ENCODE data around the gene AFF4. TPM values are rescaled to one million over a fixed set of nuclear protein-coding genes. Genes with fewer than 3 reads are reported as not detected.

AFF4 gene
- total and polyA plus RNA-seq, 9 of the 15 experiments (the other 6 are each of a cell fraction or from before 2014, with no cell fraction given): 1.7 to 25.8 (median 17.9) TPM

DNA sequence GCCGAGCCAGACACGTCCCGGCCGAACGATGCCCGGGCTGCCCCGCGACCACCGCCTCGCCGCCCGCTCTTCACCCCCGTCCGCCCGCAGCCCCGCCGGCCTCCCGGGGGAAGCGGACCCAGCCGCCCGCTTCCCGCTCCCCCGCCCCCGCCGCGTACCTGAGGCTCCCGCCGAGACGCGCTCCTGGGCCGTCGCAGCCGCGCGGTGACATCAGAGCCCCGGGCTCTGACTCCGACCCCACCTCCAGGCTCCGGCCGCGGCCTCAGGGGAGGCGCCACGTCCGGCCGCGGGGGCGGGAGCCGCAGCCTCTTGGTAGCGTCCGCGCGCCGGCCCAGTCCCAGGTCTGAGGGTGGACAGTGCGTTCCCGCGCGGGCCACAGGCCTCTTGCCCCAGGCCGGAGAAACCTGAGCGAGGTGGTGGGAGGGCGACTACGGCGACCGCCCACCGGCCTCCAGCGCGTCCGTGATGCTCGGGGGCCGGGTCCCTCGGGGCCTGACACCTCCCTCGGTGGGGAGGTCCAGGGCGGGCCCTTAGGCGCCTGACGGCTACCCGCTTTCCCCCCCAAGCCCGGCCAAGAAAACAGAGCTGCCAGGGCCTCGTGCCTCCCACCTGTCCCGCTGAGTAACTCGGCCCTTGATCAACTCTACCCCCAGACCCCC is 132.9 kb downstream of the AFF4 start, which contains the start of gene SHROOM1:
Gene SHROOM1 (minus strand): TSS at position 212 of the 659 bp plus-strand sequence. CDS start 4,507 bp downstream, outside the sequence.
- DNase-seq (ENCODE audit: extremely low read depth in 1 of 4, low spot score in 3 of 4): peak; percentile 90 to 92 (median 91)
- Histone ChIP-seq H3K27ac (ENCODE audit: extremely low read depth, low read depth, low read length) (peak within 1 kb of the TSS; percentile 92), H3K27me3 (ENCODE audit: control insufficient read depth in 2 of 2, insufficient read depth in 2 of 2, low read length in 2 of 2) (no peaks in the 10 kb centered on the region)
- TF ChIP-seq SMAD3 (CRISPR knock-in tag; conservative IDR thresholded peaks at IDR 0.05) (no peak), EP400 (IDR thresholded peaks at IDR 0.05) (peak; percentile 54; the same call in 1 of the 2 replicates), ZNF41 (CRISPR knock-in tag; conservative IDR thresholded peaks at IDR 0.05) (no peak), ZNF436 (CRISPR knock-in tag; IDR thresholded peaks at IDR 0.05) (no peak), GTF2A2 (tag; IDR thresholded peaks at IDR 0.05) (no peak), ZEB2 (IDR thresholded peaks at IDR 0.05) (no peak), ZC3H4 (CRISPR knock-in tag; IDR thresholded peaks at IDR 0.05; ENCODE audit: borderline replicate concordance) (no peak), CREBBP (IDR thresholded peaks at IDR 0.05; ENCODE audit: low read depth, low read length) (no peak), STAG1 (CRISPR knock-in tag; IDR thresholded peaks at IDR 0.05; ENCODE audit: borderline replicate concordance) (no peak), TOE1 (IDR thresholded peaks at IDR 0.05; ENCODE audit: borderline replicate concordance) (no peak), TOE1 (CRISPR knock-in tag; IDR thresholded peaks at IDR 0.05; ENCODE audit: borderline replicate concordance, low read depth) (peak; percentile 11; the same call in 1 of the 2 replicates), ZNF583 (CRISPR knock-in tag; IDR thresholded peaks at IDR 0.05) (no peak), ZNF449 (CRISPR knock-in tag; IDR thresholded peaks at IDR 0.05) (no peak), TAF9B (IDR thresholded peaks at IDR 0.05; ENCODE audit: partially characterized antibody) (no peak), U2AF1 (optimal IDR thresholded peaks at IDR 0.05; ENCODE audit: low read depth, low read length) (no peak), FOS (IDR thresholded peaks at IDR 0.05; ENCODE audit: extremely low read depth, insufficient read length) (no peak)
- TF ChIP-seq, protein P1, sequence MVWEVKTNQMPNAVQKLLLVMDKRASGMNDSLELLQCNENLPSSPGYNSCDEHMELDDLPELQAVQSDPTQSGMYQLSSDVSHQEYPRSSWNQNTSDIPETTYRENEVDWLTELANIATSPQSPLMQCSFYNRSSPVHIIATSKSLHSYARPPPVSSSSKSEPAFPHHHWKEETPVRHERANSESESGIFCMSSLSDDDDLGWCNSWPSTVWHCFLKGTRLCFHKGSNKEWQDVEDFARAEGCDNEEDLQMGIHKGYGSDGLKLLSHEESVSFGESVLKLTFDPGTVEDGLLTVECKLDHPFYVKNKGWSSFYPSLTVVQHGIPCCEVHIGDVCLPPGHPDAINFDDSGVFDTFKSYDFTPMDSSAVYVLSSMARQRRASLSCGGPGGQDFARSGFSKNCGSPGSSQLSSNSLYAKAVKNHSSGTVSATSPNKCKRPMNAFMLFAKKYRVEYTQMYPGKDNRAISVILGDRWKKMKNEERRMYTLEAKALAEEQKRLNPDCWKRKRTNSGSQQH (CRISPR knock-in tag; IDR thresholded peaks at IDR 0.05): no peak
- TF ChIP-seq, protein P2, sequence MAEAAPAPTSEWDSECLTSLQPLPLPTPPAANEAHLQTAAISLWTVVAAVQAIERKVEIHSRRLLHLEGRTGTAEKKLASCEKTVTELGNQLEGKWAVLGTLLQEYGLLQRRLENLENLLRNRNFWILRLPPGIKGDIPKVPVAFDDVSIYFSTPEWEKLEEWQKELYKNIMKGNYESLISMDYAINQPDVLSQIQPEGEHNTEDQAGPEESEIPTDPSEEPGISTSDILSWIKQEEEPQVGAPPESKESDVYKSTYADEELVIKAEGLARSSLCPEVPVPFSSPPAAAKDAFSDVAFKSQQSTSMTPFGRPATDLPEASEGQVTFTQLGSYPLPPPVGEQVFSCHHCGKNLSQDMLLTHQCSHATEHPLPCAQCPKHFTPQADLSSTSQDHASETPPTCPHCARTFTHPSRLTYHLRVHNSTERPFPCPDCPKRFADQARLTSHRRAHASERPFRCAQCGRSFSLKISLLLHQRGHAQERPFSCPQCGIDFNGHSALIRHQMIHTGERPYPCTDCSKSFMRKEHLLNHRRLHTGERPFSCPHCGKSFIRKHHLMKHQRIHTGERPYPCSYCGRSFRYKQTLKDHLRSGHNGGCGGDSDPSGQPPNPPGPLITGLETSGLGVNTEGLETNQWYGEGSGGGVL (CRISPR knock-in tag; IDR thresholded peaks at IDR 0.05): no peak

More for the DNA sequence above, 132.9 kb downstream of the AFF4 start, which contains the start of gene SHROOM1:
- peak within 1 kb of the TSS; percentile 74 for H3K4me3 ChIP-seq
- 2% methylated on average over 34 of the region's 78 CpGs for WGBS (ENCODE audit: insufficient coverage, low coverage, missing lambda C conversion rate)
- intact Hi-C loops (cut with micrococcal nuclease) (loop anchor here (1.0 kb wide), 2 partner anchors 36 to 53 kb away; partner anchors contain the start of genes GDF9 and UQCRQ), in situ Hi-C loops (cut with MboI) (no loop called here)
- no TSS peak for BruUV-seq (replicated peaks)
- H2AFZ ChIP-seq (ENCODE audit: low read depth, low read length): peak within 1 kb of the TSS; percentile 97
- H3K4me1 ChIP-seq (replicated peaks in 1 of 2; ENCODE audit: control insufficient read depth in 2 of 2, insufficient read depth in 2 of 2, low read length in 2 of 2): peaks cover 18 to 29% of the 10 kb centered on the region in 2 experiments; a peak in 4 of 5 replicates
- CTCF ChIA-PET (ENCODE audit: low intra/inter-chr PET ratio): interaction anchor here (1.1 to 2.1 kb wide), 3 partner anchors 36 to 418 kb away, joined by 3 to 13 read pairs (median 5); partner anchors contain the start of genes GDF9 and UQCRQ
- no peaks in the 10 kb centered on the region for H4K20me1 ChIP-seq (replicated peaks; ENCODE audit: control insufficient read depth, insufficient read depth, low read length)
- peak within 1 kb of the TSS; percentile 89 for H3K4me2 ChIP-seq (ENCODE audit: insufficient read depth, low read length)
- peaks cover 23% of the 10 kb centered on the region for H3K79me2 ChIP-seq (ENCODE audit: control insufficient read depth, insufficient read depth, low read length)
- FAIRE-seq: peak; percentile 19
- POLR2A ChIA-PET: interaction anchor here (0.6 to 3.9 kb wide), 15 partner anchors 9 to 234 kb away, joined by 3 to 22 read pairs (median 4); partner anchors contain the start of genes GDF9 and UQCRQ
- H3K9ac ChIP-seq (ENCODE audit: insufficient read depth in 1 of 2, low read depth in 2 of 2, low read length in 2 of 2): peak within 1 kb of the TSS; percentile 92 to 100
- no peaks in the 10 kb centered on the region for H3K9me3 ChIP-seq (replicated peaks; ENCODE audit: control insufficient read depth, insufficient read depth, low read depth, low read length)
- H3K9me1 ChIP-seq (ENCODE audit: control insufficient read depth, insufficient read depth, low read length): no peaks in the 10 kb centered on the region
- H3K36me3 ChIP-seq (ENCODE audit: control insufficient read depth, insufficient read depth, low read length): peaks cover 25% of the 10 kb centered on the region; the same call in 1 of the 3 replicates
- ATAC-seq: peak; percentile 93

Measured in K562 (cell line).